ENCODE data around the gene FCER1G. TPM values are rescaled to one million over a fixed set of nuclear protein-coding genes. Genes with fewer than 3 reads are reported as not detected.
A peak's percentile ranks its signal among the peaks of the same experiment; 100 is the strongest.

Gene FCER1G
- total and polyA plus RNA-seq, 4 donors = 14.5 to 18.7 (median 16.7) TPM

- Histone ChIP-seq H3K4me3 (ENCODE audit: low read depth, low read length) (peak overlapping the region; percentile 94), H3K27me3 (ENCODE audit: control insufficient read depth, insufficient read depth, low read length) (no peaks in the 10 kb centered on the region), H3K4me1 (ENCODE audit: control insufficient read depth, insufficient read depth, low read length) (peaks cover 68% of the 10 kb centered on the region), H3K9me3 (ENCODE audit: control insufficient read depth, insufficient read depth, low read length) (no peaks in the 10 kb centered on the region), H3K27ac (ENCODE audit: low read depth, low read length) (peak overlapping the region; percentile 99), H3K36me3 (ENCODE audit: control insufficient read depth, insufficient read depth, low read length) (peaks cover 22% of the 10 kb centered on the region)
- DNase-seq (ENCODE audit: low read depth in 4 of 6, low spot score in 6 of 6) = peak in 2 of 6 donors; percentile 19 to 65
- 56% methylated on average over 2 of the region's 13 CpGs for WGBS (ENCODE audit: insufficient coverage)
These were observed 13.9 kb upstream of the FCER1G start for GRCh38 chr1:161200992-161201835.

- peaks cover 27% of the 10 kb centered on the region for H3K36me3 ChIP-seq (ENCODE audit: control insufficient read depth, insufficient read depth, low read length)
- H3K4me3 ChIP-seq (ENCODE audit: low read depth, low read length) = peak within 1 kb of the TSS; percentile 94
- WGBS (ENCODE audit: insufficient coverage) = under 1% methylated on average over 49 of the region's 53 CpGs
- no peaks in the 10 kb centered on the region for H3K9me3 ChIP-seq (ENCODE audit: control insufficient read depth, insufficient read depth, low read length)
- DNase-seq (ENCODE audit: low read depth in 4 of 6, low spot score in 6 of 6) = peak; percentile 93 to 100 (median 98)
- H3K27ac ChIP-seq (ENCODE audit: low read depth, low read length) = peak within 1 kb of the TSS; percentile 99
- peaks cover 60% of the 10 kb centered on the region for H3K4me1 ChIP-seq (ENCODE audit: control insufficient read depth, insufficient read depth, low read length)
- H3K27me3 ChIP-seq (ENCODE audit: control insufficient read depth, insufficient read depth, low read length) = no peaks in the 10 kb centered on the region
These were observed 13.0 kb upstream of the FCER1G start, which contains the start of gene NDUFS2 for GRCh38 chr1:161201836-161202712. TSS of gene NDUFS2 (plus strand) at chr1:161202367. CDS start at chr1:161202386, 19 bp downstream.

- H3K4me1 ChIP-seq (ENCODE audit: control insufficient read depth, insufficient read depth, low read length) = peaks cover 15% of the 10 kb centered on the region
- no peak overlapping the region for H3K4me3 ChIP-seq (ENCODE audit: low read depth, low read length)
- no peak for DNase-seq (ENCODE audit: low read depth in 4 of 6, low spot score in 6 of 6)
- 93% methylated on average over 10 of the region's 12 CpGs for WGBS (ENCODE audit: insufficient coverage)
- H3K27me3 ChIP-seq (ENCODE audit: control insufficient read depth, insufficient read depth, low read length) = no peaks in the 10 kb centered on the region
- H3K27ac ChIP-seq (ENCODE audit: low read depth, low read length) = no peak overlapping the region
- H3K36me3 ChIP-seq (ENCODE audit: control insufficient read depth, insufficient read depth, low read length) = peaks cover 56% of the 10 kb centered on the region
- no peaks in the 10 kb centered on the region for H3K9me3 ChIP-seq (ENCODE audit: control insufficient read depth, insufficient read depth, low read length)
These were observed 8.5 kb upstream of the FCER1G start for GRCh38 chr1:161206411-161207140.

GRCh38 chr1:161207173-161207572 lies 7.9 kb upstream of the FCER1G start:
- H3K9me3 ChIP-seq (ENCODE audit: control insufficient read depth, insufficient read depth, low read length) = no peaks in the 10 kb centered on the region
- H3K4me1 ChIP-seq (ENCODE audit: control insufficient read depth, insufficient read depth, low read length) = peaks cover 11% of the 10 kb centered on the region
- no peaks in the 10 kb centered on the region for H3K27me3 ChIP-seq (ENCODE audit: control insufficient read depth, insufficient read depth, low read length)
- 69% methylated on average over 5 of the region's 8 CpGs for WGBS (ENCODE audit: insufficient coverage)
- H3K27ac ChIP-seq (ENCODE audit: low read depth, low read length) = no peak overlapping the region
- no peak overlapping the region for H3K4me3 ChIP-seq (ENCODE audit: low read depth, low read length)
- H3K36me3 ChIP-seq (ENCODE audit: control insufficient read depth, insufficient read depth, low read length) = peaks cover 61% of the 10 kb centered on the region
- no peak for DNase-seq (ENCODE audit: low read depth in 4 of 6, low spot score in 6 of 6)

GRCh38 chr1:161209790-161210409 lies 5.2 kb upstream of the FCER1G start:
- Histone ChIP-seq H3K4me1 (ENCODE audit: control insufficient read depth, insufficient read depth, low read length) (no peaks in the 10 kb centered on the region), H3K36me3 (ENCODE audit: control insufficient read depth, insufficient read depth, low read length) (peaks cover 74% of the 10 kb centered on the region), H3K27ac (ENCODE audit: low read depth, low read length) (no peak overlapping the region), H3K4me3 (ENCODE audit: low read depth, low read length) (no peak overlapping the region), H3K27me3 (ENCODE audit: control insufficient read depth, insufficient read depth, low read length) (no peaks in the 10 kb centered on the region), H3K9me3 (ENCODE audit: control insufficient read depth, insufficient read depth, low read length) (no peaks in the 10 kb centered on the region)
- 29% methylated on average over 6 of the region's 11 CpGs for WGBS (ENCODE audit: insufficient coverage)
- DNase-seq (ENCODE audit: low read depth in 4 of 6, low spot score in 6 of 6) = peak in 3 of 6 donors; percentile 49 to 91 (median 83)

- Histone ChIP-seq H3K27me3 (ENCODE audit: control insufficient read depth, insufficient read depth, low read length) (no peaks in the 10 kb centered on the region), H3K36me3 (ENCODE audit: control insufficient read depth, insufficient read depth, low read length) (peaks cover 57% of the 10 kb centered on the region), H3K27ac (ENCODE audit: low read depth, low read length) (no peak overlapping the region), H3K4me3 (ENCODE audit: low read depth, low read length) (no peak overlapping the region), H3K4me1 (ENCODE audit: control insufficient read depth, insufficient read depth, low read length) (no peaks in the 10 kb centered on the region), H3K9me3 (ENCODE audit: control insufficient read depth, insufficient read depth, low read length) (no peaks in the 10 kb centered on the region)
- 94% methylated on average over 5 of the region's 9 CpGs for WGBS (ENCODE audit: insufficient coverage)
- no peak for DNase-seq (ENCODE audit: low read depth in 4 of 6, low spot score in 6 of 6)
These were observed 726 bp upstream of the FCER1G start for GRCh38 chr1:161214369-161214768.

GRCh38 chr1:161216945-161217712 lies 2.0 kb downstream of the FCER1G start:
- no peaks in the 10 kb centered on the region for H3K4me1 ChIP-seq (ENCODE audit: control insufficient read depth, insufficient read depth, low read length)
- H3K27me3 ChIP-seq (ENCODE audit: control insufficient read depth, insufficient read depth, low read length) = no peaks in the 10 kb centered on the region
- H3K36me3 ChIP-seq (ENCODE audit: control insufficient read depth, insufficient read depth, low read length) = peaks cover 31% of the 10 kb centered on the region
- no peaks in the 10 kb centered on the region for H3K9me3 ChIP-seq (ENCODE audit: control insufficient read depth, insufficient read depth, low read length)
- no peak overlapping the region for H3K4me3 ChIP-seq (ENCODE audit: low read depth, low read length)
- WGBS (ENCODE audit: insufficient coverage) = 66% methylated on average over 6 of the region's 7 CpGs
- peak in 1 of 6 donors; percentile 55 for DNase-seq (ENCODE audit: low read depth in 4 of 6, low spot score in 6 of 6)
- H3K27ac ChIP-seq (ENCODE audit: low read depth, low read length) = no peak overlapping the region

GRCh38 chr1:161217831-161218230 lies 2.7 kb downstream of the FCER1G start:
- WGBS (ENCODE audit: insufficient coverage) = 53% methylated on average over 3 of the region's 6 CpGs
- Histone ChIP-seq H3K4me3 (ENCODE audit: low read depth, low read length) (no peak overlapping the region), H3K9me3 (ENCODE audit: control insufficient read depth, insufficient read depth, low read length) (no peaks in the 10 kb centered on the region), H3K27ac (ENCODE audit: low read depth, low read length) (no peak overlapping the region), H3K36me3 (ENCODE audit: control insufficient read depth, insufficient read depth, low read length) (peaks cover 24% of the 10 kb centered on the region), H3K4me1 (ENCODE audit: control insufficient read depth, insufficient read depth, low read length) (no peaks in the 10 kb centered on the region), H3K27me3 (ENCODE audit: control insufficient read depth, insufficient read depth, low read length) (no peaks in the 10 kb centered on the region)
- DNase-seq (ENCODE audit: low read depth in 4 of 6, low spot score in 6 of 6) = no peak

Data from spinal cord (tissue), 10 donors.